GM06990 (cell line): ENCODE measurements around the gene UPP1.

Source experiments
- DNase-seq: peaks from one replicate; pipeline ENCODE4 v3.0.0-alpha.2; 2011; ENCODE audit not compliant: insufficient read length; ENCODE audit errors: extremely low read depth
- H3K27me3 ChIP-seq: replicated peaks from 2 replicates; pipeline ENCODE4 v1.6.0; 2011; ENCODE audit warnings: low read length; ENCODE audit not compliant: control insufficient read depth, insufficient read depth
- H3K36me3 ChIP-seq: 2 replicates; pipeline ENCODE4 v1.5.1; 2011; ENCODE audit warnings: low read length; ENCODE audit not compliant: control insufficient read depth, insufficient read depth
- H3K4me3 ChIP-seq: replicated peaks from 2 replicates; pipeline ENCODE4 v1.5.1; 2011; ENCODE audit warnings: low read depth, mild to moderate bottlenecking, control low read depth, low read length
- CTCF ChIP-seq: IDR thresholded peaks from 2 replicates; pipeline ENCODE4 v1.5.1; 2011; ENCODE audit warnings: low read length, control low read depth, mild to moderate bottlenecking, inconsistent platforms; ENCODE audit not compliant: insufficient read depth, poor library complexity, severe bottlenecking

UPP1 gene

DNA sequence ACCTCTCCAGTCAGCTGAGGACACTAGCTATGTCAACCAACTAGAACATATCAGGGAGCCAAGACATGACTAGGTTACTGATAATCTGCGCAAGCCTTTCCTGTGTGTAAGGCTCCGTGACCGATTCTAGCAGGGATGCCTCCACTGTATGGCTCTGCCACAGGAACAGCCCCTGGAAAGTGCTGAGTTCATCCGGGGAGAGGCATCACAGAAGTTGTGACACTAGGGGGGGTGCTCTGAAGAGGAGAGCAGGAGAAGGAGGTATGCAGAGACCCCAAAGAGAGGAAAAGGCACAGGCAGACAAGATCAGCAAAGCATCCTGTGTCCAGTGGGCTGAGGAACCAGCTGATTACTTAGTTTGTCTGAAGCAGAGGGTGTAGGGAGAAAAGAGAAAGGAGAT, 13.5 kb downstream of the UPP1 start:
- Histone ChIP-seq H3K4me3 (no peak overlapping the region), H3K36me3 (no peaks in the 10 kb centered on the region), H3K27me3 (no peaks in the 10 kb centered on the region)
- no peak for DNase-seq
- TF ChIP-seq CTCF = no peak

- DNase-seq = no peak
- Histone ChIP-seq H3K27me3 (no peaks in the 10 kb centered on the region), H3K4me3 (no peak overlapping the region), H3K36me3 (peaks cover 1% of the 10 kb centered on the region; the same call in 1 of the 2 replicates)
- TF ChIP-seq CTCF = no peak
Measured at GRCh38 chr7:48105045-48105444, 16.0 kb downstream of the UPP1 start.

GRCh38 chr7:48106906-48107659, 18.0 kb downstream of the UPP1 start:
- Histone ChIP-seq H3K36me3 (peaks cover 1% of the 10 kb centered on the region; the same call in 1 of the 2 replicates), H3K4me3 (no peak overlapping the region), H3K27me3 (no peaks in the 10 kb centered on the region)
- no peak for TF ChIP-seq CTCF
- no peak for DNase-seq

GRCh38 chr7:48107926-48108472, 18.9 kb downstream of the UPP1 start:
- peaks cover 1% of the 10 kb centered on the region; the same call in 1 of the 2 replicates for H3K36me3 ChIP-seq
- DNase-seq = no peak
- H3K27me3 ChIP-seq = no peaks in the 10 kb centered on the region
- H3K4me3 ChIP-seq = no peak overlapping the region
- TF ChIP-seq CTCF = no peak

DNA sequence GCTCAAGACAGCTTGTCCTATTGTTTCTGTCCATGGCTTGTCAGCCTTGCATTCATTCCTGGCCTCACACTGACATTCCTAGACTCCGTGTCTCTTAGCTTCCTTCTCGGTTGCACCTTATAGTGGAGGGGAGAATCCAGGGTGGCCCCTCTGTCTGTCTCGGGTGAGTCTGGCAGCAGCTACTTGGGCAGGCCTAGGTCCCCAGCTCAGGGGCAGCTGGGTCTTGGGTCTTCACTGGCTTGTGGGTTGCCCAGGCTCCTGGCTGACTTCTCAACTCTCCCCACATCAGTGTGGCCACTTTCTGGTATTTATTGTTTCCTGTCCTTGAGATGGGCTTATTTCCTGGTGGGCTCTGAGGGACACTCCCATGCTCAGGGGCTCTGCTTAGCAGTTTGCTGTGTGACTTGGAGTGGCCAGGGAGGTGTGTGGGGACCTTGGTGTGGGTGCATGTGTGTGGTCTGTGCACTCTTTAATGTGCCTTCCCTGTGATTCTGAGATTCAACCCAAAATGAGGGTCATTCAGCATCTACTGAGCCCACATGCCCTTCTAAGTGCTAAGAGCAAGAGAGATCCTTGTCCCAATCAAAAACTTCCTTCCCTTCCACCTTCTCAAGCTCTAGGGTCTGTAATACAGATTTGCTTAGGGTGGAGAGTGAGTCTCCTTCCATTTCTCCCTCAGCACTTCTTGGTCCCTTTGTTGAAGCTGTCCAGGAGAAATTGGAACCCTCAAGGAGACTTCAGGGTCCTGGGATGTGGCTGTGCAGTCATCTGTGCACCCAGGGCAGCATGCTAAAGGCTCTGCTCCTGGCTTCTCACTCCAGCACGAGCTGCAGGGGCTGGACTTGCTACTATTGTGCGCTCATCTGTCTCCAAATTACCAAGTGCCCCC, 20.1 kb downstream of the UPP1 start:
- peaks cover 1% of the 10 kb centered on the region; the same call in 1 of the 2 replicates for H3K36me3 ChIP-seq
- no peak overlapping the region for H3K4me3 ChIP-seq
- no peaks in the 10 kb centered on the region for H3K27me3 ChIP-seq
- no peak for TF ChIP-seq CTCF
- DNase-seq = no peak
